Measurements from ENCODE around the gene CDH4.

DNA sequence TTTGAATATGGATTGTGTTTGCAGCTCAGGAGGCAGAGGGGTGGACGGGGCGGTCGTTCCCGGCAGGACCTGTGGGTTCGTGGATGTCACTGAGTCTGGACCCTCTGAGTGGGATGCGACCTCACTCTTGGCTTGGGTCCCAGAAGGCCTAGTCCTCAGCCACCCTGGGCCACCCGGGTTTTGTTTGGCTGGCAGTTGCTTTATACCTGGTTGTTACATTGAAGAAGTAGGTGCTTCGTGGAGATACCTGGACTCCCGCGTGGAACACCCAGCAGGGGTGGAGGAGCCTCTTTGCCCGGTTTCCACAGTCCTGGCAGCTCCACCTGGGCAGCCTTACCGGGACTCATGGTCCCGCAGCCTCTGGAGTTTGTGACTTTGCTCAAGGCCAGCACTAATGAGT, 408.5 kb downstream of the CDH4 start:
- TF ChIP-seq, protein P1, sequence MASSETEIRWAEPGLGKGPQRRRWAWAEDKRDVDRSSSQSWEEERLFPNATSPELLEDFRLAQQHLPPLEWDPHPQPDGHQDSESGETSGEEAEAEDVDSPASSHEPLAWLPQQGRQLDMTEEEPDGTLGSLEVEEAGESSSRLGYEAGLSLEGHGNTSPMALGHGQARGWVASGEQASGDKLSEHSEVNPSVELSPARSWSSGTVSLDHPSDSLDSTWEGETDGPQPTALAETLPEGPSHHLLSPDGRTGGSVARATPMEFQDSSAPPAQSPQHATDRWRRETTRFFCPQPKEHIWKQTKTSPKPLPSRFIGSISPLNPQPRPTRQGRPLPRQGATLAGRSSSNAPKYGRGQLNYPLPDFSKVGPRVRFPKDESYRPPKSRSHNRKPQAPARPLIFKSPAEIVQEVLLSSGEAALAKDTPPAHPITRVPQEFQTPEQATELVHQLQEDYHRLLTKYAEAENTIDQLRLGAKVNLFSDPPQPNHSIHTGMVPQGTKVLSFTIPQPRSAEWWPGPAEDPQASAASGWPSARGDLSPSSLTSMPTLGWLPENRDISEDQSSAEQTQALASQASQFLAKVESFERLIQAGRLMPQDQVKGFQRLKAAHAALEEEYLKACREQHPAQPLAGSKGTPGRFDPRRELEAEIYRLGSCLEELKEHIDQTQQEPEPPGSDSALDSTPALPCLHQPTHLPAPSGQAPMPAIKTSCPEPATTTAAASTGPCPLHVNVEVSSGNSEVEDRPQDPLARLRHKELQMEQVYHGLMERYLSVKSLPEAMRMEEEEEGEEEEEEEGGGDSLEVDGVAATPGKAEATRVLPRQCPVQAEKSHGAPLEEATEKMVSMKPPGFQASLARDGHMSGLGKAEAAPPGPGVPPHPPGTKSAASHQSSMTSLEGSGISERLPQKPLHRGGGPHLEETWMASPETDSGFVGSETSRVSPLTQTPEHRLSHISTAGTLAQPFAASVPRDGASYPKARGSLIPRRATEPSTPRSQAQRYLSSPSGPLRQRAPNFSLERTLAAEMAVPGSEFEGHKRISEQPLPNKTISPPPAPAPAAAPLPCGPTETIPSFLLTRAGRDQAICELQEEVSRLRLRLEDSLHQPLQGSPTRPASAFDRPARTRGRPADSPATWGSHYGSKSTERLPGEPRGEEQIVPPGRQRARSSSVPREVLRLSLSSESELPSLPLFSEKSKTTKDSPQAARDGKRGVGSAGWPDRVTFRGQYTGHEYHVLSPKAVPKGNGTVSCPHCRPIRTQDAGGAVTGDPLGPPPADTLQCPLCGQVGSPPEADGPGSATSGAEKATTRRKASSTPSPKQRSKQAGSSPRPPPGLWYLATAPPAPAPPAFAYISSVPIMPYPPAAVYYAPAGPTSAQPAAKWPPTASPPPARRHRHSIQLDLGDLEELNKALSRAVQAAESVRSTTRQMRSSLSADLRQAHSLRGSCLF (CRISPR knock-in tag; IDR thresholded peaks at IDR 0.05; ENCODE audit: borderline replicate concordance) = no peak
- no peak for TF ChIP-seq ZNF282 (IDR thresholded peaks at IDR 0.05; ENCODE audit: partially characterized antibody)
- no peak for TF ChIP-seq MYC (CRISPR knock-in tag; IDR thresholded peaks at IDR 0.05; ENCODE audit: borderline replicate concordance)
- TF ChIP-seq, protein P2, sequence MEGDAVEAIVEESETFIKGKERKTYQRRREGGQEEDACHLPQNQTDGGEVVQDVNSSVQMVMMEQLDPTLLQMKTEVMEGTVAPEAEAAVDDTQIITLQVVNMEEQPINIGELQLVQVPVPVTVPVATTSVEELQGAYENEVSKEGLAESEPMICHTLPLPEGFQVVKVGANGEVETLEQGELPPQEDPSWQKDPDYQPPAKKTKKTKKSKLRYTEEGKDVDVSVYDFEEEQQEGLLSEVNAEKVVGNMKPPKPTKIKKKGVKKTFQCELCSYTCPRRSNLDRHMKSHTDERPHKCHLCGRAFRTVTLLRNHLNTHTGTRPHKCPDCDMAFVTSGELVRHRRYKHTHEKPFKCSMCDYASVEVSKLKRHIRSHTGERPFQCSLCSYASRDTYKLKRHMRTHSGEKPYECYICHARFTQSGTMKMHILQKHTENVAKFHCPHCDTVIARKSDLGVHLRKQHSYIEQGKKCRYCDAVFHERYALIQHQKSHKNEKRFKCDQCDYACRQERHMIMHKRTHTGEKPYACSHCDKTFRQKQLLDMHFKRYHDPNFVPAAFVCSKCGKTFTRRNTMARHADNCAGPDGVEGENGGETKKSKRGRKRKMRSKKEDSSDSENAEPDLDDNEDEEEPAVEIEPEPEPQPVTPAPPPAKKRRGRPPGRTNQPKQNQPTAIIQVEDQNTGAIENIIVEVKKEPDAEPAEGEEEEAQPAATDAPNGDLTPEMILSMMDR (CRISPR knock-in tag; IDR thresholded peaks at IDR 0.05) = no peak
- TF ChIP-seq CHD2 (IDR thresholded peaks at IDR 0.05; ENCODE audit: low read depth, low read length) = no peak
- no peak for TF ChIP-seq YY1 (IDR thresholded peaks at IDR 0.05; ENCODE audit: insufficient read depth, insufficient replicate concordance, low read depth, low read length)
- no peak for TF ChIP-seq RXRA (CRISPR knock-in tag; IDR thresholded peaks at IDR 0.05)

All from HepG2 (cell line).